Testis (tissue), 3 donors: ENCODE measurements around the gene UNC13D. TPM values are rescaled to one million over a fixed set of nuclear protein-coding genes. Genes with fewer than 3 reads are reported as not detected.
A peak's percentile ranks its signal among the peaks of the same experiment; 100 is the strongest.
"Not testable (repeated sequence)": the region's sequence is repeated elsewhere in the genome, so short reads cannot be mapped to it uniquely, and the experiment has no call there.

Experiments
- DNase-seq: peaks from one replicate; pipeline ENCODE4 v3.0.0-alpha.2; 2019
- H3K27ac ChIP-seq, 2 donors: fragments of 200-600 bp; sonication (generic); one replicate each; pipeline ENCODE4 v1.5.1; 2019
- H3K27me3 ChIP-seq: fragments of 200-600 bp; sonication (generic); one replicate; pipeline ENCODE4 v1.5.1; 2019
- H3K36me3 ChIP-seq: fragments of 200-600 bp; sonication (generic); one replicate; pipeline ENCODE4 v1.5.1; 2017; ENCODE audit warnings: low read depth; ENCODE audit errors: missing control alignments
- H3K4me1 ChIP-seq: fragments of 200-600 bp; sonication (generic); one replicate; pipeline ENCODE4 v1.5.1; 2019
- H3K4me3 ChIP-seq, 2 donors: fragments of 200-600 bp; sonication (generic); one replicate each; pipeline ENCODE4 v1.5.1; 2017 to 2019
- H3K9me3 ChIP-seq: fragments of 200-600 bp; sonication (generic); one replicate; pipeline ENCODE4 v1.5.1; 2017
- POLR2A ChIP-seq: fragments of 450-650 bp; IDR thresholded peaks from one replicate; pipeline ENCODE4 v1.6.1; 2017; ENCODE audit warnings: antibody characterized with exemption, mild to moderate bottlenecking, moderate library complexity
- WGBS, 2 donors: methylation state at CpG; one replicate each; pipeline ENCODE4 v1.1.5; 2018; 5-methylcytosine and 5-hydroxymethylcytosine counted together
- intact Hi-C: fragments of 100-400 bp; cut with DNase I; formaldehyde crosslinking; loops from one replicate; pipeline ENCODE4 v1.15.1; 2023; ENCODE audit warnings: low total_unique reads
- polyA plus RNA-seq: library from polyadenylated mRNA; stranded (reverse); fragments of 350-450 nt; fragmentation: Illumina TruSeq; extraction: RNeasy Lipid Tissue Mini Kit (QIAGEN cat#74804); gene quantifications from one replicate; pipeline ENCODE4 v1.2.3, GENCODE V29; 2014; ENCODE audit warnings: low read depth, low replicate concordance; ENCODE audit not compliant: insufficient read depth
- total RNA-seq, 2 donors: library from RNA; depleted of rRNA; stranded (reverse); fragments of >200 nt; gene quantifications; one replicate each; pipeline ENCODE4 v1.2.3, GENCODE V29; 2016
- TF ChIP-seq, protein P1 (sequence below), 3 experiments: fragments of 450-650 bp in 2 of 3; fragments of 200-600 bp in 1 of 3; sonication (generic) in 1 of 3; IDR thresholded peaks; one replicate each; pipeline ENCODE4 v1.5.1; 2016 to 2019; ENCODE audit warnings: antibody characterized with exemption in 3 of 3, mild to moderate bottlenecking in 2 of 3, moderate library complexity in 1 of 3

UNC13D gene
- total and polyA plus RNA-seq, 3 donors from 2014 or later: 10.2 to 20.4 (median 15.0) TPM

DNA sequence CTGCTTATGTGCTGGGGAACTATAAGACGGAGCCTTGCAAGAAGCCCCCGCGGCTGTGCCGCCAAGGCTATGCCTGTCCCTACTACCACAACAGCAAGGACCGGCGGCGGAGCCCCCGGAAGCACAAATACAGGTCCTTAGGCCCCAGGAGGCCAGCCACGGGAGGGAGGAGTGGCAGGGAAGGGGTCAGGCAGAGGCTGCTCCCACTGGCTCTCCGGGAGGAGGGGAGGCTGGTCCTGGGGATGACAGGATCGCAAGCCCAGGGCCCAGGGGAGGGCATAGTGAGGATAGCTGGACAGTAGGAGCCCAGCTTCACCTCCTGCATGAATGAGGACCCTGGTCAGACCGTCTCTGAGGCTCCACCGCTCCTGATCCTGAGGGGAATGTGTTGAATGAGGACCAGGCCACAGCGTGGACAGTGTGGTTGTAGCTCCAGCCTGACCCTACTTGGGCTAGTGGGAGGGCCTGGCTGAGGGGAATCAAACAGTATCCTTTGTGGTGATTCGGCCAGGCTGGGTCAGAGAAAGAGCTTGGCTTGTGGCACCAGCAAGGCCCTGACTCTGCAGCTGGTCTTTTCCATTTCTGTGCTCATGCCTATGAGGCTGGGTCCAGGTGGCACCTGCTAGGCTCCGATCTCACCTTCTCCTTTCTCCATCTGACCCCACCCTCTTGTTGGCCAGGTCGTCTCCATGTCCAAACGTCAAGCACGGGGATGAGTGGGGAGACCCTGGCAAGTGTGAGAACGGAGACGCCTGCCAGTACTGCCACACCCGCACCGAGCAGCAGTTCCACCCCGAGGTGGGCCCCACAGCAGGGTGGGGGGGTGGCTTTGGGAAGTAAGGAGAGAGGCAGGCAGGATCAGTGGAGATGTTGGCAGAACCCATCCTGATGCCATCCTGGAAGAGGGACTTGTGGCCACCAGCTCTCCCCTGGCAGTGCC, 30.9 kb downstream of the UNC13D start:
- intact Hi-C loops: no loop called here
- no peaks in the 10 kb centered on the region for H3K9me3 ChIP-seq
- peaks cover 10% of the 10 kb centered on the region for H3K4me1 ChIP-seq
- no peak for DNase-seq
- H3K27me3 ChIP-seq: no peaks in the 10 kb centered on the region
- 80 to 86% methylated on average over 19 to 24 of the region's 24 CpGs for WGBS, 2 donors
- no peaks in the 10 kb centered on the region for H3K36me3 ChIP-seq
- TF ChIP-seq, protein P1, sequence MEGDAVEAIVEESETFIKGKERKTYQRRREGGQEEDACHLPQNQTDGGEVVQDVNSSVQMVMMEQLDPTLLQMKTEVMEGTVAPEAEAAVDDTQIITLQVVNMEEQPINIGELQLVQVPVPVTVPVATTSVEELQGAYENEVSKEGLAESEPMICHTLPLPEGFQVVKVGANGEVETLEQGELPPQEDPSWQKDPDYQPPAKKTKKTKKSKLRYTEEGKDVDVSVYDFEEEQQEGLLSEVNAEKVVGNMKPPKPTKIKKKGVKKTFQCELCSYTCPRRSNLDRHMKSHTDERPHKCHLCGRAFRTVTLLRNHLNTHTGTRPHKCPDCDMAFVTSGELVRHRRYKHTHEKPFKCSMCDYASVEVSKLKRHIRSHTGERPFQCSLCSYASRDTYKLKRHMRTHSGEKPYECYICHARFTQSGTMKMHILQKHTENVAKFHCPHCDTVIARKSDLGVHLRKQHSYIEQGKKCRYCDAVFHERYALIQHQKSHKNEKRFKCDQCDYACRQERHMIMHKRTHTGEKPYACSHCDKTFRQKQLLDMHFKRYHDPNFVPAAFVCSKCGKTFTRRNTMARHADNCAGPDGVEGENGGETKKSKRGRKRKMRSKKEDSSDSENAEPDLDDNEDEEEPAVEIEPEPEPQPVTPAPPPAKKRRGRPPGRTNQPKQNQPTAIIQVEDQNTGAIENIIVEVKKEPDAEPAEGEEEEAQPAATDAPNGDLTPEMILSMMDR (IDR thresholded peaks at IDR 0.05): no peak
- TF ChIP-seq POLR2A: no peak
- H3K4me3 ChIP-seq: no peak overlapping the region
- H3K27ac ChIP-seq: no peak overlapping the region

GRCh38 chr17:75812096-75813013, 31.8 kb downstream of the UNC13D start:
- H3K27ac ChIP-seq: no peak overlapping the region
- intact Hi-C loops: no loop called here
- no peaks in the 10 kb centered on the region for H3K36me3 ChIP-seq

GRCh38 chr17:75811174-75811573, 33.0 kb downstream of the UNC13D start:
- intact Hi-C loops: no loop called here
- no peaks in the 10 kb centered on the region for H3K9me3 ChIP-seq
- no peak overlapping the region for H3K27ac ChIP-seq
- H3K4me1 ChIP-seq: peaks cover 11% of the 10 kb centered on the region
- TF ChIP-seq, protein P1 (IDR thresholded peaks at IDR 0.05): no peak
- TF ChIP-seq POLR2A: no peak
- H3K4me3 ChIP-seq: no peak overlapping the region
- H3K27me3 ChIP-seq: no peaks in the 10 kb centered on the region
- WGBS, 2 donors: 94 to 100% methylated on average over 5 to 7 of the region's 7 CpGs
- DNase-seq: no peak
- no peaks in the 10 kb centered on the region for H3K36me3 ChIP-seq

More at GRCh38 chr17:75812096-75813013, 31.8 kb downstream of the UNC13D start:
- H3K4me1 ChIP-seq: peaks cover 11% of the 10 kb centered on the region
- no peaks in the 10 kb centered on the region for H3K9me3 ChIP-seq
- H3K27me3 ChIP-seq: no peaks in the 10 kb centered on the region
- TF ChIP-seq POLR2A: no peak
- TF ChIP-seq, protein P1 (IDR thresholded peaks at IDR 0.05): no peak
- 90 to 92% methylated on average over 27 of the region's 27 CpGs for whole genome bisulfite sequencing, 2 donors
- H3K4me3 ChIP-seq: no peak overlapping the region
- no peak for DNase-seq

- H3K27ac ChIP-seq, intact Hi-C loops, H3K9me3 ChIP-seq, H3K4me3 ChIP-seq, DNase-seq, H3K27me3 ChIP-seq, H3K36me3 ChIP-seq: not testable (repeated sequence)
- H3K4me1 ChIP-seq: peaks cover 11% of the 10 kb centered on the region
- 94 to 95% methylated on average over 11 of the region's 11 CpGs for WGBS, 2 donors
Measured at GRCh38 chr17:75810756-75811155, 33.4 kb downstream of the UNC13D start.

DNA sequence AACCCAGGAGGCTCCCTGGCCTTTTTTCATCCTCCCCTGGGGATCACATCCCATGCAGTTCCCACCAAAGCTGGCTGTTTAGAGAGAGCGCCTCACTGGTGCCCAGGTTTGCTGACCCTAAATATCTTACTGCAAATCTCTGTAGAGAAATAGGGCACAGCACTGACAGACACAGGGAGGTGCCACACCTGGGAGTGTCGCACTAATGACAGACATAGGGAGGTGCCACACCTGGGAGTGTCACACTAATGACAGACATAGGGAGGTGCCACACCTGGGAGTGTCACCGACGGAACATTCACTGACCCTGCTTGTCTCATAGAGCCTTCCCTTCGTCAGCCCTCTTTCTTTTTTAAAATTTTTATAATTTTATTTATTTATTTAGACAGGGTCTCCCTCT, 34.0 kb downstream of the UNC13D start:
- no peaks in the 10 kb centered on the region for H3K36me3 ChIP-seq
- no peak overlapping the region for H3K4me3 ChIP-seq
- DNase-seq: no peak
- intact Hi-C loops: no loop called here
- H3K4me1 ChIP-seq: peaks cover 11% of the 10 kb centered on the region
- H3K9me3 ChIP-seq: no peaks in the 10 kb centered on the region
- no peaks in the 10 kb centered on the region for H3K27me3 ChIP-seq
- TF ChIP-seq, protein P1 (IDR thresholded peaks at IDR 0.05): no peak
- H3K27ac ChIP-seq: peak overlapping the region in 1 of 2 donors; percentile 67
- WGBS, 2 donors: 92 to 98% methylated on average over 5 of the region's 5 CpGs
